HepG2 (cell line): Measurements from ENCODE around the gene SHISA5. TPM values are rescaled to one million over a fixed set of nuclear protein-coding genes. Genes with fewer than 3 reads are reported as not detected.
A peak's percentile ranks its signal among the peaks of the same experiment; 100 is the strongest.

Experiments
- FOXO4 ChIP-seq: sonication (generic); formaldehyde crosslinking; conservative IDR thresholded peaks from 2 replicates; pipeline ENCODE4 v1.8.1; 2023; ENCODE audit warnings: missing genetic modification reagents
- GATAD2A ChIP-seq: IDR thresholded peaks from 2 replicates; pipeline ENCODE4 v1.6.1; 2016
- GTF2F1 ChIP-seq: fragments of 150-350 bp; IDR thresholded peaks from 2 replicates; pipeline ENCODE4 v1.6.1; 2014; ENCODE audit warnings: low read length
- HMG20B ChIP-seq: conservative IDR thresholded peaks from 2 replicates; pipeline ENCODE4 v1.6.1; 2016; ENCODE audit warnings: missing genetic modification reagents, missing compliant biosample characterization
- HNF4G ChIP-seq, 2 experiments: sonication (generic) in 1 of 2; formaldehyde crosslinking in 1 of 2; IDR thresholded peaks; 2 replicates each; pipeline versions ENCODE4 v1.4.0 to v1.6.1; 2011 to 2020; ENCODE audit warnings: borderline replicate concordance in 2 of 2, low read depth in 2 of 2, mild to moderate bottlenecking in 2 of 2, low read length in 1 of 2, missing genetic modification reagents in 1 of 2, moderate library complexity in 1 of 2
- MZF1 ChIP-seq: sonication (generic); formaldehyde crosslinking; IDR thresholded peaks from 2 replicates; pipeline ENCODE4 v1.8.1; 2023; ENCODE audit warnings: mild to moderate bottlenecking, missing genetic modification reagents, borderline replicate concordance
- RBM22 ChIP-seq: fragments of 200-400 bp; formaldehyde crosslinking; optimal IDR thresholded peaks from 2 replicates; pipeline ENCODE3; 2017; ENCODE audit warnings: mild to moderate bottlenecking, low read length, moderate library complexity
- RXRA ChIP-seq: sonication (generic); formaldehyde crosslinking; IDR thresholded peaks from 2 replicates; pipeline ENCODE4 v1.5.1; 2020; ENCODE audit warnings: missing genetic modification reagents
- SKIL ChIP-seq: sonication (generic); formaldehyde crosslinking; IDR thresholded peaks from 2 replicates; pipeline ENCODE4 v1.8.0; 2022; ENCODE audit warnings: missing genetic modification reagents, mild to moderate bottlenecking, moderate library complexity, borderline replicate concordance
- SOX5 ChIP-seq: IDR thresholded peaks from 2 replicates; pipeline ENCODE4 v1.6.1; 2016; ENCODE audit warnings: borderline replicate concordance
- THAP11 ChIP-seq: IDR thresholded peaks from 2 replicates; pipeline ENCODE4 v1.6.1; 2016; ENCODE audit warnings: missing biosample characterization, missing genetic modification reagents
- ZFP1 ChIP-seq: IDR thresholded peaks from 2 replicates; pipeline ENCODE4 v1.6.1; 2016
- ZHX1 ChIP-seq: sonication (generic); formaldehyde crosslinking; IDR thresholded peaks from 2 replicates; pipeline ENCODE4 v1.8.1; 2022; ENCODE audit warnings: low read depth, mild to moderate bottlenecking, missing genetic modification reagents
- ZKSCAN8 ChIP-seq: IDR thresholded peaks from 2 replicates; pipeline ENCODE4 v1.6.1; 2016; ENCODE audit warnings: borderline replicate concordance, missing genetic modification reagents, missing compliant biosample characterization
- ZNF746 ChIP-seq: sonication (generic); formaldehyde crosslinking; IDR thresholded peaks from 2 replicates; pipeline ENCODE4 v1.8.0; 2022; ENCODE audit warnings: mild to moderate bottlenecking, missing genetic modification reagents
- ZNF816 ChIP-seq: sonication (generic); formaldehyde crosslinking; IDR thresholded peaks from 2 replicates; pipeline ENCODE4 v1.8.0; 2022; ENCODE audit warnings: missing genetic modification reagents, mild to moderate bottlenecking, borderline replicate concordance
- ZSCAN21 ChIP-seq: sonication (generic); formaldehyde crosslinking; IDR thresholded peaks from 2 replicates; pipeline ENCODE4 v1.8.0; 2022; ENCODE audit warnings: mild to moderate bottlenecking, missing genetic modification reagents, moderate library complexity, borderline replicate concordance
- polyA plus RNA-seq, 8 experiments: library from polyadenylated mRNA; depleted of rRNA in 3 of 8; stranded (reverse) in 7 of 8; unstranded in 1 of 8; fragments of >200 nt; fragmentation: Illumina TruSeq in 4 of 8; extraction: Trizol in 4 of 8; gene quantifications; 2 replicates each; pipeline versions ENCODE4 v1.2.1 to v1.2.3, GENCODE V29; 2011 to 2016; ENCODE audit warnings: low read depth in 4 of 8, missing spikeins in 1 of 8, mixed read lengths in 1 of 8; ENCODE audit not compliant: insufficient read depth in 1 of 8
- total RNA-seq, 5 experiments: library from RNA; depleted of rRNA; stranded (reverse); fragments of >200 nt; fragmentation: Illumina TruSeq; extraction: Trizol; gene quantifications; 2 replicates each; pipeline ENCODE4 v1.2.3, GENCODE V29; 2016; ENCODE audit warnings: low read depth in 1 of 5
- TF ChIP-seq, protein P1 (sequence below): sonication (generic); formaldehyde crosslinking; conservative IDR thresholded peaks from 2 replicates; pipeline ENCODE4 v1.4.0; 2020; ENCODE audit warnings: missing genetic modification reagents
- TF ChIP-seq, protein P2 (sequence below): sonication (generic); formaldehyde crosslinking; IDR thresholded peaks from 2 replicates; pipeline ENCODE4 v1.4.0; 2020; ENCODE audit warnings: missing genetic modification reagents

SHISA5 gene
- total and polyA plus RNA-seq, 2 of the 13 experiments (the other 11 are each of a cell fraction or from before 2014, with no cell fraction given): 75.8 to 91.4 TPM

DNA sequence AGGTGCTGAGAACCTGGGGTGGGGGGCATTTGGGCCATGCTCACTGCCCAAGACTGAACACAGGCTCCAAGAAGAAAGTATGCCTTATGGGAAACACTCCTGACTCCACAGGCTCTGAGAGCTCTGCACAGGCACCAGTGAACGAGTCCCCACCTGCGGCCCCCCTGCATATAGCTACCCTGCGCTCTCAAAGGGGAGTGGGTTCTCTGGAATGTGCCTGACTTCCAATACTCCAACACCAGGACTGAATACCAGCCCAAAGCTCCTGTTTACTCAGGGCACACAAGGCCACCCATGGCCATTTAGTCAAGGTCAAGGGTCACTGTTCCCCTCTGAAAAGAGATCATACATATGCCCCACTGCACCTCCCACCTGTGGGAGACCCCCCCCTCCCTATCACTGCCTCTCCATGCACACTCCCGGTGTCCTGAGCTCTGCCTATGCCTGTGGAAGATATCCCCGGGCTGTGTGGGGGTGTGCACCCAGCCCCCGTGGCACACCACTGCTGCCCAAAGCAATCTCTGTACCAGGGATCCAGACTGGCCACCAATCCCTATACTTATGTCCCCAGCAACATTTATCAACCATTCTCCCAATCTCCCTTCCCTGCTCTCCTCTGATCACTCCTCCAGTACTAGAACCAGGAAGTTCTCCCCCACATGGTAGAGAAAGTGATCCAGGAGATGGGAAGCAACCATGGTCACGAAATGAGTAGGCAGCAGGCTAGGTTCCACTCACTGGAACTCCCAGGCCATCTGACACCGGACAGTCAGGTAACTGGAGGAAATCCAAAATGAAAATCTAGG, 72.5 kb downstream of the SHISA5 start (continued):
- TF ChIP-seq ZNF746 (CRISPR knock-in tag): peak; percentile 96
- TF ChIP-seq FOXO4 (CRISPR knock-in tag): 0 out of 2 replicates have a peak, but pooled peaks have one; percentile 61
- TF ChIP-seq HMG20B (CRISPR knock-in tag): peak; percentile 84
- peak; percentile 85 for TF ChIP-seq ZKSCAN8 (CRISPR knock-in tag)
- TF ChIP-seq SOX5 (CRISPR knock-in tag): peak; percentile 80
- TF ChIP-seq THAP11 (CRISPR knock-in tag): 0 out of 2 replicates have a peak, but pooled peaks have one; percentile 60
- no peak for TF ChIP-seq GTF2F1
- no peak for TF ChIP-seq RBM22
- TF ChIP-seq RXRA: peak; percentile 89; the same call in 1 of the 2 replicates
- 0 out of 2 replicates have a peak, but pooled peaks have one; percentile 21 for TF ChIP-seq MZF1
- TF ChIP-seq, protein P1, sequence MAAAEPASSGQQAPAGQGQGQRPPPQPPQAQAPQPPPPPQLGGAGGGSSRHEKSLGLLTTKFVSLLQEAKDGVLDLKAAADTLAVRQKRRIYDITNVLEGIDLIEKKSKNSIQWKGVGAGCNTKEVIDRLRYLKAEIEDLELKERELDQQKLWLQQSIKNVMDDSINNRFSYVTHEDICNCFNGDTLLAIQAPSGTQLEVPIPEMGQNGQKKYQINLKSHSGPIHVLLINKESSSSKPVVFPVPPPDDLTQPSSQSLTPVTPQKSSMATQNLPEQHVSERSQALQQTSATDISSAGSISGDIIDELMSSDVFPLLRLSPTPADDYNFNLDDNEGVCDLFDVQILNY (CRISPR knock-in tag): no peak
- peak; percentile 89 for TF ChIP-seq HNF4G (IDR thresholded peaks at IDR 0.05; ENCODE audit: borderline replicate concordance, low read depth, low read length)
- TF ChIP-seq HNF4G (CRISPR knock-in tag; IDR thresholded peaks at IDR 0.05; ENCODE audit: borderline replicate concordance, low read depth): peak; percentile 51; the same call in 1 of the 2 replicates
- TF ChIP-seq, protein P2, sequence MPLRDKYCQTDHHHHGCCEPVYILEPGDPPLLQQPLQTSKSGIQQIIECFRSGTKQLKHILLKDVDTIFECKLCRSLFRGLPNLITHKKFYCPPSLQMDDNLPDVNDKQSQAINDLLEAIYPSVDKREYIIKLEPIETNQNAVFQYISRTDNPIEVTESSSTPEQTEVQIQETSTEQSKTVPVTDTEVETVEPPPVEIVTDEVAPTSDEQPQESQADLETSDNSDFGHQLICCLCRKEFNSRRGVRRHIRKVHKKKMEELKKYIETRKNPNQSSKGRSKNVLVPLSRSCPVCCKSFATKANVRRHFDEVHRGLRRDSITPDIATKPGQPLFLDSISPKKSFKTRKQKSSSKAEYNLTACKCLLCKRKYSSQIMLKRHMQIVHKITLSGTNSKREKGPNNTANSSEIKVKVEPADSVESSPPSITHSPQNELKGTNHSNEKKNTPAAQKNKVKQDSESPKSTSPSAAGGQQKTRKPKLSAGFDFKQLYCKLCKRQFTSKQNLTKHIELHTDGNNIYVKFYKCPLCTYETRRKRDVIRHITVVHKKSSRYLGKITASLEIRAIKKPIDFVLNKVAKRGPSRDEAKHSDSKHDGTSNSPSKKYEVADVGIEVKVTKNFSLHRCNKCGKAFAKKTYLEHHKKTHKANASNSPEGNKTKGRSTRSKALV (CRISPR knock-in tag): no peak
- TF ChIP-seq ZFP1 (CRISPR knock-in tag): peak; percentile 53; the same call in 1 of the 2 replicates
- TF ChIP-seq ZNF816: peak; percentile 51; the same call in 1 of the 2 replicates
- TF ChIP-seq SKIL (CRISPR knock-in tag): peak; percentile 45; the same call in 1 of the 2 replicates
- peak; percentile 95 for TF ChIP-seq GATAD2A
- 0 out of 2 replicates have a peak, but pooled peaks have one; percentile 71 for TF ChIP-seq ZHX1 (CRISPR knock-in tag)
- TF ChIP-seq ZSCAN21 (CRISPR knock-in tag): peak; percentile 63
